ENCODE measurements around the gene KIAA0513. TPM values are rescaled to one million over a fixed set of nuclear protein-coding genes. Genes with fewer than 3 reads are reported as not detected.

The KIAA0513 gene
- total and polyA plus RNA-seq, 2 of the 13 experiments (the other 11 are each of a cell fraction or from before 2014, with no cell fraction given), result 1.8 TPM

DNA sequence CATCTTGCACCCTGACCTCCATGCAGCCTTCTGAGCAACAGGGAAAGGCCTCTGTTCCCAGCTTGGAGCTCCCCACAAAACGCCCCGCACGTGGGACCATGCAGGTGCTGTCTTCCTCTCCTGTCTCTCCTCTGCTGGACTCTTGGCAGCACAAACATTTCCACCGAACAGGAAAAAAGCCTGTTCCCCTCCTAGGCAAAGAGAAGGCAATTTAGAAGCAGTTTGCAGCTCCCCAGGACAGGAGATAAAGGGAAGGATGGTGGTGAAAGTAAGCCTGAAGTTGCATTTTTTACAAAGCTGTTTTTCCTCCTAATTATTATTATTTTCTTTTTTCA lies 92.4 kb downstream of the KIAA0513 start:
- in situ Hi-C loops (cut with HindIII; ENCODE audit: extremely low pct_ligation_motif_present, low pct_unique_long_range_greater_than_20kb) (loop anchor here (10.0 kb wide), 1 partner anchor 105 kb away; no protein-coding TSS in a partner anchor), intact Hi-C loops (cut with micrococcal nuclease; ENCODE audit: unreplicated experiment) (no loop called here)
- Histone ChIP-seq H3K4me1 (ENCODE audit: insufficient read depth, low read length) (peaks cover 5% of the 10 kb centered on the region; the same call in 1 of the 2 replicates), H3K9ac (ENCODE audit: insufficient read depth, low read depth, low read length) (no peak overlapping the region), H3K79me2 (ENCODE audit: insufficient read depth, low read length) (no peaks in the 10 kb centered on the region), H3K9me3 (ENCODE audit: low read length) (no peaks in the 10 kb centered on the region), H3K4me3 (replicated peaks in 1 of 3; ENCODE audit: insufficient read depth in 1 of 3, low read depth in 2 of 3, low read length in 3 of 3) (no peak overlapping the region), H2AFZ (ENCODE audit: low read length) (no peak overlapping the region), H3K36me3 (replicated peaks in 1 of 2; ENCODE audit: control insufficient read depth in 1 of 2, insufficient read depth in 2 of 2, low read length in 2 of 2) (no peaks in the 10 kb centered on the region), H3K4me2 (ENCODE audit: low read depth, low read length) (peak overlapping the region; percentile 38; the same call in 1 of the 2 replicates), H3K27me3 (ENCODE audit: control insufficient read depth in 1 of 2, insufficient read depth in 2 of 2, low read length in 2 of 2) (peaks cover 0 to 21% of the 10 kb centered on the region in 2 experiments; a peak in 3 of 5 replicates), H3K27ac (ENCODE audit: extremely low read length, insufficient read depth, low read length) (no peak overlapping the region), H4K20me1 (ENCODE audit: insufficient read depth, low read length) (no peaks in the 10 kb centered on the region)
- BruUV-seq (replicated peaks), result no TSS peak
- FAIRE-seq (no peak), ATAC-seq (no peak), DNase-seq (ENCODE audit: low spot score) (no peak)
- 1% methylated on average over 4 of the region's 4 CpGs for WGBS (ENCODE audit: low lambda C conversion rate)
- ChIA-PET CTCF (ENCODE audit: low intra/inter-chr PET ratio, low total read pairs) (no interaction called here), POLR2A (interaction anchor here (1.7 kb wide), 1 partner anchor 17 kb away, joined by 8 read pairs; no protein-coding TSS in a partner anchor)
- TF ChIP-seq, protein P1, sequence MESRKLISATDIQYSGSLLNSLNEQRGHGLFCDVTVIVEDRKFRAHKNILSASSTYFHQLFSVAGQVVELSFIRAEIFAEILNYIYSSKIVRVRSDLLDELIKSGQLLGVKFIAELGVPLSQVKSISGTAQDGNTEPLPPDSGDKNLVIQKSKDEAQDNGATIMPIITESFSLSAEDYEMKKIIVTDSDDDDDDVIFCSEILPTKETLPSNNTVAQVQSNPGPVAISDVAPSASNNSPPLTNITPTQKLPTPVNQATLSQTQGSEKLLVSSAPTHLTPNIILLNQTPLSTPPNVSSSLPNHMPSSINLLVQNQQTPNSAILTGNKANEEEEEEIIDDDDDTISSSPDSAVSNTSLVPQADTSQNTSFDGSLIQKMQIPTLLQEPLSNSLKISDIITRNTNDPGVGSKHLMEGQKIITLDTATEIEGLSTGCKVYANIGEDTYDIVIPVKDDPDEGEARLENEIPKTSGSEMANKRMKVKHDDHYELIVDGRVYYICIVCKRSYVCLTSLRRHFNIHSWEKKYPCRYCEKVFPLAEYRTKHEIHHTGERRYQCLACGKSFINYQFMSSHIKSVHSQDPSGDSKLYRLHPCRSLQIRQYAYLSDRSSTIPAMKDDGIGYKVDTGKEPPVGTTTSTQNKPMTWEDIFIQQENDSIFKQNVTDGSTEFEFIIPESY (CRISPR knock-in tag; IDR thresholded peaks at IDR 0.05), result no peak
- TF ChIP-seq ZFX (CRISPR knock-in tag; IDR thresholded peaks at IDR 0.05; ENCODE audit: low read depth) (peak; percentile 41; the same call in 1 of the 2 replicates), TAF15 (IDR thresholded peaks at IDR 0.05; ENCODE audit: low read depth, low read length, poor library complexity, severe bottlenecking) (no peak), MBD4 (IDR thresholded peaks at IDR 0.05; ENCODE audit: borderline replicate concordance, low read length) (no peak), PHF21A (CRISPR knock-in tag; IDR thresholded peaks at IDR 0.05) (no peak), HOXD1 (CRISPR knock-in tag; IDR thresholded peaks at IDR 0.05) (no peak), PRMT3 (CRISPR knock-in tag; IDR thresholded peaks at IDR 0.05; ENCODE audit: borderline replicate concordance, low read depth) (no peak)
- TF ChIP-seq, protein P2, sequence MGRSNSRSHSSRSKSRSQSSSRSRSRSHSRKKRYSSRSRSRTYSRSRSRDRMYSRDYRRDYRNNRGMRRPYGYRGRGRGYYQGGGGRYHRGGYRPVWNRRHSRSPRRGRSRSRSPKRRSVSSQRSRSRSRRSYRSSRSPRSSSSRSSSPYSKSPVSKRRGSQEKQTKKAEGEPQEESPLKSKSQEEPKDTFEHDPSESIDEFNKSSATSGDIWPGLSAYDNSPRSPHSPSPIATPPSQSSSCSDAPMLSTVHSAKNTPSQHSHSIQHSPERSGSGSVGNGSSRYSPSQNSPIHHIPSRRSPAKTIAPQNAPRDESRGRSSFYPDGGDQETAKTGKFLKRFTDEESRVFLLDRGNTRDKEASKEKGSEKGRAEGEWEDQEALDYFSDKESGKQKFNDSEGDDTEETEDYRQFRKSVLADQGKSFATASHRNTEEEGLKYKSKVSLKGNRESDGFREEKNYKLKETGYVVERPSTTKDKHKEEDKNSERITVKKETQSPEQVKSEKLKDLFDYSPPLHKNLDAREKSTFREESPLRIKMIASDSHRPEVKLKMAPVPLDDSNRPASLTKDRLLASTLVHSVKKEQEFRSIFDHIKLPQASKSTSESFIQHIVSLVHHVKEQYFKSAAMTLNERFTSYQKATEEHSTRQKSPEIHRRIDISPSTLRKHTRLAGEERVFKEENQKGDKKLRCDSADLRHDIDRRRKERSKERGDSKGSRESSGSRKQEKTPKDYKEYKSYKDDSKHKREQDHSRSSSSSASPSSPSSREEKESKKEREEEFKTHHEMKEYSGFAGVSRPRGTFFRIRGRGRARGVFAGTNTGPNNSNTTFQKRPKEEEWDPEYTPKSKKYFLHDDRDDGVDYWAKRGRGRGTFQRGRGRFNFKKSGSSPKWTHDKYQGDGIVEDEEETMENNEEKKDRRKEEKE (IDR thresholded peaks at IDR 0.05), result no peak

Measured in HepG2 (cell line).